SU-DHL-6 (cell line): ENCODE data around the gene ZSCAN2.

Experiments used
- H2AFZ ChIP-seq: fragments of 200-600 bp; sonication (generic); 2 replicates; pipeline ENCODE4 v1.6.1; 2014; ENCODE audit warnings: low read depth, mild to moderate bottlenecking, moderate library complexity, mixed read lengths, antibody characterized with exemption, low read length; ENCODE audit not compliant: severe bottlenecking
- H3F3A ChIP-seq: fragments of 200-600 bp; shearing (Covaris generic); 2 replicates; pipeline ENCODE4 v1.6.0; 2016; ENCODE audit warnings: antibody characterized with exemption, mild to moderate bottlenecking; ENCODE audit not compliant: insufficient read depth
- H3K27ac ChIP-seq: fragments of 200-600 bp; sonication (generic); 2 replicates; pipeline ENCODE4 v1.5.1; 2016; ENCODE audit warnings: low read depth, mild to moderate bottlenecking, low read length, moderate library complexity, mixed read lengths
- H3K27me3 ChIP-seq: fragments of 200-600 bp; sonication (generic), shearing (Covaris generic); 2 replicates; pipeline ENCODE4 v1.6.0; 2014; ENCODE audit warnings: mild to moderate bottlenecking, low read length
- H3K36me3 ChIP-seq: fragments of 200-600 bp; sonication (generic); 2 replicates; pipeline ENCODE4 v1.6.1; 2014; ENCODE audit warnings: mild to moderate bottlenecking, low read length, mixed read lengths
- H3K4me2 ChIP-seq: fragments of 300-600, 200-600 bp; shearing (Covaris generic), sonication (generic); 2 replicates; pipeline ENCODE4 v1.6.0; 2014; ENCODE audit warnings: low read length, low read depth, mild to moderate bottlenecking; ENCODE audit not compliant: poor library complexity, severe bottlenecking
- H3K4me3 ChIP-seq: fragments of 200-600 bp; sonication (generic); 2 replicates; pipeline ENCODE4 v1.5.1; 2014; ENCODE audit warnings: antibody characterized with exemption, low read length, mild to moderate bottlenecking, mixed read lengths; ENCODE audit not compliant: insufficient read depth, poor library complexity, severe bottlenecking
- H3K79me2 ChIP-seq: fragments of 200-600 bp; sonication (generic); 2 replicates; pipeline ENCODE4 v1.6.1; 2014; ENCODE audit warnings: mild to moderate bottlenecking, low read length, moderate library complexity; ENCODE audit not compliant: insufficient read depth
- H3K9ac ChIP-seq: fragments of 200-600 bp; sonication (generic); 2 replicates; pipeline ENCODE4 v1.7.0; 2014; ENCODE audit warnings: mild to moderate bottlenecking, low read length
- H3K9me2 ChIP-seq: fragments of 200-600 bp; sonication (generic); replicated peaks from 2 replicates; pipeline ENCODE4 v1.6.1; 2014; ENCODE audit warnings: low read length; ENCODE audit not compliant: insufficient read depth
- H3K9me3 ChIP-seq: fragments of 200-600 bp; sonication (generic); 2 replicates; pipeline ENCODE4 v1.6.1; 2014; ENCODE audit warnings: low read length, mixed read lengths; ENCODE audit not compliant: insufficient read depth
- H4K20me1 ChIP-seq: fragments of 200-600 bp; sonication (generic); 2 replicates; pipeline ENCODE4 v1.6.1; 2014; ENCODE audit warnings: low read depth, mild to moderate bottlenecking, antibody characterized with exemption, low read length, moderate library complexity, mixed read lengths
- CTCF ChIP-seq: fragments of 200-600 bp; sonication (generic); IDR thresholded peaks from one replicate; pipeline ENCODE4 v1.5.1; 2017; ENCODE audit warnings: antibody characterized with exemption, mild to moderate bottlenecking, low read length, moderate library complexity; ENCODE audit not compliant: insufficient read depth, poor library complexity, severe bottlenecking
- EZH2phosphoT487 ChIP-seq: fragments of 200-600 bp; sonication (generic), shearing (Covaris generic); conservative IDR thresholded peaks from 2 replicates; pipeline ENCODE4 v1.6.1; 2018; ENCODE audit warnings: mild to moderate bottlenecking, antibody characterized with exemption, low read length, moderate library complexity, mixed read lengths

ZSCAN2 gene

GRCh38 chr15:84656972-84657371 lies 56.2 kb downstream of the ZSCAN2 start:
- H2AFZ ChIP-seq: no peak overlapping the region
- H3F3A ChIP-seq: peaks cover 28% of the 10 kb centered on the region
- no peak overlapping the region for H3K4me2 ChIP-seq
- no peaks in the 10 kb centered on the region for H3K36me3 ChIP-seq
- no peaks in the 10 kb centered on the region for H3K9me2 ChIP-seq
- H4K20me1 ChIP-seq: no peaks in the 10 kb centered on the region
- TF ChIP-seq EZH2phosphoT487 (no peak), CTCF (no peak)
- H3K79me2 ChIP-seq: peaks cover 12% of the 10 kb centered on the region
- no peak overlapping the region for H3K9ac ChIP-seq
- H3K27me3 ChIP-seq: no peaks in the 10 kb centered on the region
- no peak overlapping the region for H3K27ac ChIP-seq
- H3K4me3 ChIP-seq: no peak overlapping the region
- H3K9me3 ChIP-seq: no peaks in the 10 kb centered on the region

GRCh38 chr15:84657748-84658079 lies 56.9 kb downstream of the ZSCAN2 start:
- Histone ChIP-seq H3K9ac (peak overlapping the region; percentile 55), H3K4me2 (peak overlapping the region; percentile 63), H3K36me3 (no peaks in the 10 kb centered on the region), H3F3A (peaks cover 28% of the 10 kb centered on the region), H2AFZ (peak overlapping the region; percentile 38), H3K9me3 (no peaks in the 10 kb centered on the region), H3K27me3 (no peaks in the 10 kb centered on the region), H3K79me2 (peaks cover 9% of the 10 kb centered on the region), H3K9me2 (no peaks in the 10 kb centered on the region), H4K20me1 (no peaks in the 10 kb centered on the region), H3K27ac (no peak overlapping the region), H3K4me3 (peak overlapping the region; percentile 32)
- no peak for TF ChIP-seq CTCF
- TF ChIP-seq EZH2phosphoT487: no peak

- no peaks in the 10 kb centered on the region for H3K36me3 ChIP-seq
- H2AFZ ChIP-seq: peak within 1 kb of the TSS; percentile 52
- H3K9me2 ChIP-seq: no peaks in the 10 kb centered on the region
- H3F3A ChIP-seq: peaks cover 28% of the 10 kb centered on the region
- peak within 1 kb of the TSS; percentile 55 for H3K9ac ChIP-seq
- H3K79me2 ChIP-seq: peaks cover 4% of the 10 kb centered on the region
- no peaks in the 10 kb centered on the region for H3K27me3 ChIP-seq
- H3K4me2 ChIP-seq: peak within 1 kb of the TSS; percentile 63
- no peak for TF ChIP-seq EZH2phosphoT487
- peak; percentile 72 for TF ChIP-seq CTCF
- no peaks in the 10 kb centered on the region for H4K20me1 ChIP-seq
- H3K4me3 ChIP-seq: peak within 1 kb of the TSS; percentile 46
- H3K9me3 ChIP-seq: no peaks in the 10 kb centered on the region
- H3K27ac ChIP-seq: peak within 1 kb of the TSS; percentile 68
Measured at GRCh38 chr15:84658080-84658787, 57.4 kb downstream of the ZSCAN2 start, which contains the start of gene NMB. Gene NMB (minus strand): TSS chr15:84658199. CDS start chr15:84658152, 47 bp downstream.
